Measurements from ENCODE around the gene CDH4. TPM values are rescaled to one million over a fixed set of nuclear protein-coding genes. Genes with fewer than 3 reads are reported as not detected.

Gene CDH4
- total RNA-seq, 6 experiments from 2014 or later: 5.8 to 12.8 (median 10.9) TPM

GRCh38 chr20:61954276-61955021 is 702.4 kb downstream of the CDH4 start:
- Mint-ChIP-seq H3K4me1 (ENCODE audit: low read depth) (no peaks in the 10 kb centered on the region), H3K27ac (no peak overlapping the region), H3K4me3 (no peak overlapping the region), H3K27me3 (ENCODE audit: insufficient read depth) (peaks cover 18% of the 10 kb centered on the region), H3K9me3 (no peaks in the 10 kb centered on the region), H3K36me3 (ENCODE audit: low read depth) (no peaks in the 10 kb centered on the region)
- TF ChIP-seq CTCF (IDR thresholded peaks at IDR 0.05): no peak
- DNase-seq: no peak

GRCh38 chr20:61955668-61956395 is 703.8 kb downstream of the CDH4 start:
- Mint-ChIP-seq H3K27ac (no peak overlapping the region), H3K4me1 (ENCODE audit: low read depth) (no peaks in the 10 kb centered on the region), H3K27me3 (ENCODE audit: insufficient read depth) (peaks cover 18% of the 10 kb centered on the region), H3K4me3 (no peak overlapping the region), H3K9me3 (no peaks in the 10 kb centered on the region), H3K36me3 (ENCODE audit: low read depth) (no peaks in the 10 kb centered on the region)
- TF ChIP-seq CTCF (IDR thresholded peaks at IDR 0.05): no peak
- DNase-seq: no peak

- Mint-ChIP-seq H3K4me3 (no peak overlapping the region), H3K9me3 (no peaks in the 10 kb centered on the region), H3K36me3 (ENCODE audit: low read depth) (no peaks in the 10 kb centered on the region), H3K4me1 (ENCODE audit: low read depth) (no peaks in the 10 kb centered on the region), H3K27me3 (ENCODE audit: insufficient read depth) (peaks cover 22% of the 10 kb centered on the region), H3K27ac (no peak overlapping the region)
- no peak for TF ChIP-seq CTCF (IDR thresholded peaks at IDR 0.05)
- DNase-seq: no peak
Measured at GRCh38 chr20:61956396-61957342, 704.6 kb downstream of the CDH4 start.

GRCh38 chr20:61957961-61958715 is 706.1 kb downstream of the CDH4 start:
- no peaks in the 10 kb centered on the region for H3K4me1 Mint-ChIP-seq (ENCODE audit: low read depth)
- H3K4me3 Mint-ChIP-seq: no peak overlapping the region
- H3K9me3 Mint-ChIP-seq: no peaks in the 10 kb centered on the region
- TF ChIP-seq CTCF (IDR thresholded peaks at IDR 0.05): no peak
- H3K27ac Mint-ChIP-seq: no peak overlapping the region
- peaks cover 27% of the 10 kb centered on the region for H3K27me3 Mint-ChIP-seq (ENCODE audit: insufficient read depth)
- H3K36me3 Mint-ChIP-seq (ENCODE audit: low read depth): no peaks in the 10 kb centered on the region
- DNase-seq: no peak
